Ishikawa (cell line): ENCODE measurements around the gene COL27A1.

ENCODE experiments used
- CEBPB ChIP-seq: IDR thresholded peaks from 2 replicates; pipeline ENCODE4 v1.6.1; 2012
- CREB1 ChIP-seq: IDR thresholded peaks from 2 replicates; pipeline ENCODE4 v1.6.1; 2012; ENCODE audit warnings: low read depth
- EGR1 ChIP-seq: IDR thresholded peaks from 2 replicates; pipeline ENCODE4 v1.6.1; 2012
- EP300 ChIP-seq: IDR thresholded peaks from 2 replicates; pipeline ENCODE4 v1.6.1; 2012; ENCODE audit warnings: borderline replicate concordance
- FOXM1 ChIP-seq: IDR thresholded peaks from 2 replicates; pipeline ENCODE4 v1.6.1; 2012; ENCODE audit warnings: low read depth, borderline replicate concordance
- NFIC ChIP-seq: IDR thresholded peaks from 2 replicates; pipeline ENCODE4 v1.6.1; 2012
- RAD21 ChIP-seq: IDR thresholded peaks from 2 replicates; pipeline ENCODE4 v1.6.1; 2012; ENCODE audit warnings: low read depth
- TAF1 ChIP-seq: IDR thresholded peaks from 2 replicates; pipeline ENCODE4 v1.6.1; 2012; ENCODE audit warnings: low read depth, mild to moderate bottlenecking
- TCF12 ChIP-seq: IDR thresholded peaks from 2 replicates; pipeline ENCODE4 v1.6.1; 2012; ENCODE audit warnings: low read depth
- TEAD4 ChIP-seq: IDR thresholded peaks from 2 replicates; pipeline ENCODE4 v1.6.1; 2012
- USF1 ChIP-seq: IDR thresholded peaks from 2 replicates; pipeline ENCODE4 v1.6.1; 2012
- YY1 ChIP-seq: IDR thresholded peaks from 2 replicates; pipeline ENCODE4 v1.6.1; 2012; ENCODE audit warnings: low read depth
- ZBTB7A ChIP-seq: IDR thresholded peaks from 2 replicates; pipeline ENCODE4 v1.6.1; 2012; ENCODE audit warnings: low read depth
- TF ChIP-seq, protein P1 (sequence below): IDR thresholded peaks from 2 replicates; pipeline ENCODE4 v1.6.1; 2012; ENCODE audit warnings: low read depth, mild to moderate bottlenecking
- TF ChIP-seq, protein P2 (sequence below): IDR thresholded peaks from 2 replicates; pipeline ENCODE4 v1.6.1; 2012

The COL27A1 gene

GRCh38 chr9:114258866-114259797 is 103.8 kb downstream of the COL27A1 start:
- TF ChIP-seq EGR1 (no peak), RAD21 (no peak), CEBPB (no peak), YY1 (no peak), ZBTB7A (no peak), TCF12 (no peak), USF1 (no peak), TEAD4 (no peak)

DNA sequence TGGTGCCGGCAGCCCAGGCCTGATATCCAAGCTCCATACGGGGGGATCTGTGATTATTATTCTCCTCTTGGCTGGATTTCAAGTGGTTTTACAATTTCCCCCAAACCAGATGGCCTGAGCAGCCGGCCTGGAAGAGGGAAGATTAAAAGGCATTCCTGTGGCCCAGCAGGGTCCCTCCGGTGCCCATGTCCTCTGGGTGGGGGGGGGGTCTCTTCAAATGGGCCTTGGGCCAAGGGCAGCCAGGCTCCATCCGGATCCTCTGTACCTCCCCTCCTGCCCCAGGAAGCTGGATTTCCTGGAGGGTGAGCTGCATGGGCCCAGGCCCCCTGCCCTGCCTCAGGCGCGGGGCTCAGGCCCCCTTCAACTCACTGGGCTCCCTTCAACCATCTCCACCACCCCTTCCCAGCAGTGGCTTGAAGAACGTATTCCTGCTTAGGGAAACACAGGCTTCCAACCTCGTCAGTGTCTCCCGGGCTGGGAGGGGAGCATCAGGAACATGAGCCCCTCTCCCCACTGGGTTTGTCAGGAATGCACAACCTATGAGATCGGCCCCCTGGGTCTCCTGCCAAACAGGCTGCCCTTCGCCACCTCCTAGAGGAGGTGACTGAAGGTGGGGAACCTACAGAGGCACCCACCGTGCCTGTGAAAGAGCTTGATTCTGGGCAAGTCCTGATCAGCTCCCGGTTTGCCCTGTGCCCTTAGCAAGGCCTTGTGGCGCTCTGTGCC is 104.6 kb downstream of the COL27A1 start:
- TF ChIP-seq FOXM1: no peak

GRCh38 chr9:114261026-114261425 is 105.7 kb downstream of the COL27A1 start:
- TF ChIP-seq, protein P1, sequence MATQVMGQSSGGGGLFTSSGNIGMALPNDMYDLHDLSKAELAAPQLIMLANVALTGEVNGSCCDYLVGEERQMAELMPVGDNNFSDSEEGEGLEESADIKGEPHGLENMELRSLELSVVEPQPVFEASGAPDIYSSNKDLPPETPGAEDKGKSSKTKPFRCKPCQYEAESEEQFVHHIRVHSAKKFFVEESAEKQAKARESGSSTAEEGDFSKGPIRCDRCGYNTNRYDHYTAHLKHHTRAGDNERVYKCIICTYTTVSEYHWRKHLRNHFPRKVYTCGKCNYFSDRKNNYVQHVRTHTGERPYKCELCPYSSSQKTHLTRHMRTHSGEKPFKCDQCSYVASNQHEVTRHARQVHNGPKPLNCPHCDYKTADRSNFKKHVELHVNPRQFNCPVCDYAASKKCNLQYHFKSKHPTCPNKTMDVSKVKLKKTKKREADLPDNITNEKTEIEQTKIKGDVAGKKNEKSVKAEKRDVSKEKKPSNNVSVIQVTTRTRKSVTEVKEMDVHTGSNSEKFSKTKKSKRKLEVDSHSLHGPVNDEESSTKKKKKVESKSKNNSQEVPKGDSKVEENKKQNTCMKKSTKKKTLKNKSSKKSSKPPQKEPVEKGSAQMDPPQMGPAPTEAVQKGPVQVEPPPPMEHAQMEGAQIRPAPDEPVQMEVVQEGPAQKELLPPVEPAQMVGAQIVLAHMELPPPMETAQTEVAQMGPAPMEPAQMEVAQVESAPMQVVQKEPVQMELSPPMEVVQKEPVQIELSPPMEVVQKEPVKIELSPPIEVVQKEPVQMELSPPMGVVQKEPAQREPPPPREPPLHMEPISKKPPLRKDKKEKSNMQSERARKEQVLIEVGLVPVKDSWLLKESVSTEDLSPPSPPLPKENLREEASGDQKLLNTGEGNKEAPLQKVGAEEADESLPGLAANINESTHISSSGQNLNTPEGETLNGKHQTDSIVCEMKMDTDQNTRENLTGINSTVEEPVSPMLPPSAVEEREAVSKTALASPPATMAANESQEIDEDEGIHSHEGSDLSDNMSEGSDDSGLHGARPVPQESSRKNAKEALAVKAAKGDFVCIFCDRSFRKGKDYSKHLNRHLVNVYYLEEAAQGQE: no peak
- TF ChIP-seq ZBTB7A (no peak), TCF12 (no peak), FOXM1 (no peak), TEAD4 (no peak)

DNA sequence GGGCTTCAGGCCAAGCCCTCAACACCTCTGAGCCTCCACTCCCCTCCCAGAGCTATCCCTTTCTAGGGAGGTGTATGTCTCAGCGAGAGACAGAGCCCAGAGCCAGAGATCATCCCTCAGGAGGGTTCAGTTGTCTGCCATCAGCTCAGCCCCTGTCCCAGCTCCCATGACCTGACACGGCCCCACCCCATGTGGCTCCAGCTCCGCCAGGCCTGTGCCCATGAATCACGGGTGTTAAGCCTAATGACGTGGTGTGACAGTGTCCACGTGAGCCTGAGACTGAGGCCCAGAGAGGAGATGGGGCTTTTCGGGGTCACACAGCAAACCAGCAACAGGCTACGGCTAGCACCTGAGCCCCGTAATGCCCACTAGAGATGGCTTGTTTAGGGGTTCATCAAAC is 106.7 kb downstream of the COL27A1 start:
- TF ChIP-seq RAD21: no peak
- TF ChIP-seq CEBPB: no peak
- no peak for TF ChIP-seq ZBTB7A
- no peak for TF ChIP-seq FOXM1
- TF ChIP-seq TAF1: no peak
- TF ChIP-seq CREB1: no peak
- TF ChIP-seq YY1: no peak
- TF ChIP-seq TEAD4: no peak
- no peak for TF ChIP-seq EGR1
- no peak for TF ChIP-seq USF1
- no peak for TF ChIP-seq TCF12
- no peak for TF ChIP-seq EP300
- no peak for TF ChIP-seq NFIC
- TF ChIP-seq, protein P2, sequence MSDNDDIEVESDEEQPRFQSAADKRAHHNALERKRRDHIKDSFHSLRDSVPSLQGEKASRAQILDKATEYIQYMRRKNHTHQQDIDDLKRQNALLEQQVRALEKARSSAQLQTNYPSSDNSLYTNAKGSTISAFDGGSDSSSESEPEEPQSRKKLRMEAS: no peak
- TF ChIP-seq, protein P1: no peak

- TF ChIP-seq TCF12 (no peak), USF1 (no peak), CEBPB (no peak), EGR1 (no peak), RAD21 (no peak), ZBTB7A (no peak), EP300 (no peak), NFIC (no peak), FOXM1 (no peak), TEAD4 (no peak), TAF1 (no peak), CREB1 (no peak), YY1 (no peak)
- TF ChIP-seq, protein P2: no peak
- TF ChIP-seq, protein P1: no peak
Measured at GRCh38 chr9:114263853-114264510, 108.6 kb downstream of the COL27A1 start.
